Lower leg skin (tissue), 3 donors: ENCODE results near the gene MAPK9.

Experiments used
- POLR2A ChIP-seq, 2 donors: fragments of 450-650 bp; IDR thresholded peaks; one replicate each; pipeline ENCODE4 v1.6.1; 2016 to 2017; ENCODE audit warnings: antibody characterized with exemption in 2 of 2, mild to moderate bottlenecking in 1 of 2, moderate library complexity in 1 of 2
- TF ChIP-seq, protein P1 (sequence below), 3 donors: fragments of 450-650 bp; IDR thresholded peaks; one replicate each; pipeline ENCODE4 v1.5.1; 2016; ENCODE audit warnings: antibody characterized with exemption in 3 of 3, mild to moderate bottlenecking in 3 of 3, moderate library complexity in 2 of 3

GRCh38 chr5:180315762-180316212, 23.9 kb upstream of the MAPK9 start:
- no peak for TF ChIP-seq POLR2A (IDR thresholded peaks at IDR 0.05)
- TF ChIP-seq, protein P1, sequence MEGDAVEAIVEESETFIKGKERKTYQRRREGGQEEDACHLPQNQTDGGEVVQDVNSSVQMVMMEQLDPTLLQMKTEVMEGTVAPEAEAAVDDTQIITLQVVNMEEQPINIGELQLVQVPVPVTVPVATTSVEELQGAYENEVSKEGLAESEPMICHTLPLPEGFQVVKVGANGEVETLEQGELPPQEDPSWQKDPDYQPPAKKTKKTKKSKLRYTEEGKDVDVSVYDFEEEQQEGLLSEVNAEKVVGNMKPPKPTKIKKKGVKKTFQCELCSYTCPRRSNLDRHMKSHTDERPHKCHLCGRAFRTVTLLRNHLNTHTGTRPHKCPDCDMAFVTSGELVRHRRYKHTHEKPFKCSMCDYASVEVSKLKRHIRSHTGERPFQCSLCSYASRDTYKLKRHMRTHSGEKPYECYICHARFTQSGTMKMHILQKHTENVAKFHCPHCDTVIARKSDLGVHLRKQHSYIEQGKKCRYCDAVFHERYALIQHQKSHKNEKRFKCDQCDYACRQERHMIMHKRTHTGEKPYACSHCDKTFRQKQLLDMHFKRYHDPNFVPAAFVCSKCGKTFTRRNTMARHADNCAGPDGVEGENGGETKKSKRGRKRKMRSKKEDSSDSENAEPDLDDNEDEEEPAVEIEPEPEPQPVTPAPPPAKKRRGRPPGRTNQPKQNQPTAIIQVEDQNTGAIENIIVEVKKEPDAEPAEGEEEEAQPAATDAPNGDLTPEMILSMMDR (IDR thresholded peaks at IDR 0.05): peak in 1 of 3 donors; percentile 64
